NCI-H2081 treated with DMSO at 0.1 percent for 48 hours (cell line): Measurements from ENCODE around the gene AHCY.
"Not testable (repeated sequence)": the region's sequence is repeated elsewhere in the genome, so short reads cannot be mapped to it uniquely, and the experiment has no call there.

Experiments used
- DNase-seq: peaks from one replicate; lab custom pipeline; 2025; lab: John Stamatoyannopoulos, UW

AHCY gene

DNA sequence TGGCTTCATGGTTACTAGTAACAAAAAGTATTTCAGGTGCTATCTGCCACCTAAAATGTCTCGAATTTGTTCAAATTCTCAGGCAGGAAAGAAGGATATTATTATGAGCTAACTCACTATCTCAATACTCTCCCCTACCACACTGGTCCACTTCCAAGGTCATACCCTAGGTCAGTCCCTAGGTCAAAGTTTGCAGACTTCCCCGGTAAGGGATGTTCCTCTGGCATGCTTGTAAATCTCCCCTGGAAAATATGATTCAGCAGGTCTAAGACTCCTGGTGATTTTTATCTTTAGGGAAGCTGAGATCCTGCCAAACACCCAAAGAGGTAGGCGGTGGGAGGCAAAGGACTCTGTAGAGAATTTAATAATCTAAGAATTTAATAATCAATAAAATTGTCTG is 6.7 kb downstream of the AHCY start:
- no peak for DNase-seq

- no peak for DNase-seq
Observed at GRCh38 chr20:34295284-34295683, 7.9 kb downstream of the AHCY start.

GRCh38 chr20:34294563-34294962 is 8.6 kb downstream of the AHCY start:
- no peak for DNase-seq

DNA sequence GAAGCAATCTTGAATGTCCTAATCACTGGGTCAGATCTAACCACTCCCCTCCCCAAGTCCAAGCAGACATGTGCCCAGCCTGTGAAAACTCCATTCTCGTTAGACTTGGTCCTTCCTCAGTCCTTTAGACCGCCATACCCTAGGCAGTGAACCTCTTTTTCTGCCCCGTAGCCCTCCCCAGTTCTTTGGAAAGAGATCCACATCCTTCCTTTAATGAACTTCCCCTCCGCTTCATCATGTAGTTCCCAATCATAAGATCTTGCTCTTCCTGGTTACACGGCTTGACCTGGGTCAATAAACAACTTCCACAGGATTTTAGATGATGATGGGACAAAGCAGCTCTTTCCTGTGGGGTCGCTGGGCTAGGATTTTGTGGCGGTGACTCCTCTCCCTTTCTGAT is 9.6 kb downstream of the AHCY start:
- DNase-seq = no peak

DNA sequence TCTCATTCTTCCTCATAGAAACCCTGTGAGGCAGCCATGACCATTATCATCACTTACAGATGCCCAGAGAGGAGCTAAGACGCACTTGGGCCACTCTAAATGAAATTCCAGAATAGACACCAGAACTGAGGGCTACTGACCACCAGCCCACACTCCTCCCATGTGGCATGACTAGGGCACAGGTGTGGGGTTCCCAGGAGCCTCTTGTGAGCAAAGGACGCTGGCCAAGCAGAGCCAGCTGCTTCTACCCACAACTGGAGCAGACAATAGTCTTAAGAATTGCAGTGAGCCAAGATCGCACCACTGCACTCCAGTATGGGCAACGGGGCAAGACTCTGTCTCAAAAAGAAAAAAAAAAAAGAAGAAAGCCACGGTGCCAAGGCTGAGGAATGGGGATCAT is 10.0 kb downstream of the AHCY start:
- no peak for DNase-seq

GRCh38 chr20:34292496-34292895 is 10.7 kb downstream of the AHCY start:
- no peak for DNase-seq

GRCh38 chr20:34290471-34290870 is 12.7 kb downstream of the AHCY start:
- DNase-seq = no peak

DNA sequence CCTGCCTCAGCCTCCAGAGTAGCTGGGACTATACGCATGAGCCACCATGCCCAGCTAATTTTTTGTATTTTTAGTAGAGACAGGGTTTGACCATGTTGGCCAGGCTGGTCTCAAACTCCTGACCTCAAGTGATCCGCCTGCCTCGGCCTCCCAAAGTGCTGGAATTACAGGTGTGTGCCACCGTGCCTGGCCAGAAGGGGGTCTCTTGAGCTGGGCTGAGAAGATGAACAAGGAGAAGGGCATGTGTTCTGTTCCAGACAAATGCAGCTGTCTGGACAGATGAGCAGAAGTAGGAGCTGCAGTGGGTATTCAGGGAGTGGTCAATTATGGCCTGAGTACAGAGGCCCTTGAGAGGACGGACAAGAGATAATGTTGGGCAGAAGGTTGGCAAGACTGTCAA is 15.7 kb downstream of the AHCY start:
- DNase-seq = not testable (repeated sequence)

DNA sequence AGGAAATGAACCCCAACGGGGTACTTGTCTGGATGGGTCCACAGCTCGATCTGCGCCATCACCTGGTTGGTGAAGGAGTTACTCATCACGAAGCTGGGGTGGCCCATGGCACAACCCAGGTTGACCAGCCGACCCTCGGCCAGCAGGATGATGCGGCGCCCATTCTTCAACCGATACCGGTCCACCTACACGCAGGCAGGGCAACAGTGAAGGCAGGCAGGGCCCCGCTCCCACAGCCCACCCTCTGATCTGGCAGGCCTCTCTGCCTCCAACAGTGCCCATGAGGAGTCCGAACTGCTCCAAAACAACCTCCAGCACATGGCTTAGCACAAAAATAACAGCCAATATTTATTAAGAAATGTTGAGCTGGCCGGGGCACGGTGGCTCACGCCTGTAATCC is 17.7 kb downstream of the AHCY start:
- no peak for DNase-seq

DNA sequence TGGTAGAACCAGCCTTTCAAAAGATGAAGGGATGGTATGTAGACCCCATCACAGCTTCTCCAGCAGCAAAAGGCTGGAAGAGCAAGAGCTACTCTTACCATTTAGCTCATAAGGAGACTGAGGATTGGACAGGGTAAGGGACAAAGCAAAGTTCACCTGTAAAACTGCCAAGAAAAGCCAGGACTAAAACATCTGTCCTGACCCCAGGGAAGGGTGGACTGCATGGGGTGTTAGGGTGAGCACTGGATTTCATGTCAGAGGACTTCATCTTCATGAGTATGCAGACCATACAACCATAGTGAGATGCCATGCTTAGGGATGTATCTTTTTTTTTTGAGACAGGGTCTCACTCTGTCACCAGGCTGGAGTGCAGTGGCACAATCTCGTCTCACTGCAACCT is 19.3 kb downstream of the AHCY start:
- no peak for DNase-seq

DNA sequence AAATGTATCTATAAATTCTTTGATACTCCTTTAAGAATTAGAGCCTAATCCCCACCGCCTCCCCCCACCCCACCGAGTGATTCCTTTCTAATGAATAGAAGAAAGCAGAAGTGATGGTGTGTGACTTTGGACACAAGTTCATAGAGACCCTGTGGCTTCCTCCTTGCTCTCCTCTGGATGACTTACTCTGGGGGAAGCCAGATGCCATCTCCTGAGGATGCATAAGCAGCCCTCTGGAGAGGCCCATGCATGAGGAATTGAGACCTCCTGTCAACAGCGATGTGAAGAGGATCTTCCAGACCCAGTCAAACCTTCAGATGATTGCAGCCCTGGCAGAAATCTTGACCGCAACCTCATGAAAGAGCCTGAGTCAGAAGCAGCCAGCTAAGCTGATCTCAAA is 21.1 kb downstream of the AHCY start:
- DNase-seq = no peak

DNA sequence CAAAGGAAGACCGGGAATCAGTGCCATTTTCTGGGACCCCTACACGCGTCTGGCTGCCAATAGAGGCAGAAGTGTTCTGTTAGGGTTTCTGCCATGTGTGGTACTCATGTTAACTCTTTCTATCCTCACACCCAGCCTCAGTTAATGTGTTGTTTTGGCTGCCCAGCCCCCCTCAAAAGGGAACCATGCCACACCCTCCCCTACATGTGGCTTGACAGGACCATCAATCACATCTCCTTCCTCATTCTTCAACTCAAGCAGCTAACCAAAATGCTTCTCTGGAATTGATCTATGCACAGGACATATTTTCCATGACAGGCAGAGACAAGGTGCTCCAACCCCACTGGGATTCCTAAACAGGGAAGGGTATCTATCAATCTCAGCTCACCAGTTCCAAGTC is 22.0 kb downstream of the AHCY start:
- DNase-seq = no peak

DNA sequence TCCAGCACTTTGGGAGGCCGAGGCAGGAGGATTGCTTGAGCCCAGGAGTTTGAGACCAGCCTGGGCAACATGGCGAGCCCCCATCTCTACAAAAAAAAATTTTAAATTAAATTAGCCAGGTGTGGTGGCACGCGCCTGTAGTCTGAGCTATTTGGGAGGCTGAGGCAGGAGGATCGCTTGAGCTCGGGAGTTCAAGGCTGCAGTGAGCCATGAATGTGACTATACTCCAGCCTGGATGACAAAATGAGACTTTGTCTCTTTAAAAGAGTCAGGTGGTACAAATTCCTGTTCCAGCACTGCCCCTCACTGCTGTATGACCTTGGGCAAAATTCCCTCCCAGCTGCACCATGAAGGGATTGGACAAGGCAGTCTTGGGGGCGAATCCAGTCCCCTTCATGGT is 28.5 kb downstream of the AHCY start:
- no peak for DNase-seq

GRCh38 chr20:34271956-34272355 is 31.2 kb downstream of the AHCY start:
- no peak for DNase-seq

DNA sequence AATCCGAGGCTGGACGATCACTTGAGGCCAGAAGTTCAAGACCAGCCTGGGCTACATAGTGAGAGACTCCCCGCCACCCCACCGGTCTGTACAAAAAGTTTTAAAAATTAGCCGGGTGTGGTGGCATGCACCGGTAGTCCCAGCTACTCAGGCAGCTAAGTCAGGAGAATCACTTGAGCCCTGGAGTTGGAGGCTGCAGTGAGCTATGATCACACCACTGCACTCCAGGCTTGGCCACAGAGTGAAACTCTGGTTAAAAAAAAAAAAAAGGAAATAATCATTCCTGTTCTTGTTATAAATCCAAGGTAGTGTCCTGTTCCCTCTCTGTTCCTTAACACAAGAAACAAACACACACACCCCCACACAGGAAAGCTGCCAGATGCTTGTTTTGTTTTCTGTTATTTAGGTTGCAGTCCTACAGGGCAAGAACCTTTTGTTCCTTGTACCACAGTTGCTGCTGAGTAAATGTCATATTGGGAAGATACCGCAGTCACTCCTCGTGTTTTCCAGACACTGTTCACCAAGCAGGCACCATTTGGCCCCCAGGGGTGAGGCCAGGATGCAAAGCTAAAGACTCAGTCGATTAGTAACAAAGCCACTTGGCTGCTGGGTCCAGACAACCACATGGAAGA is 33.0 kb downstream of the AHCY start:
- DNase-seq = no peak

DNA sequence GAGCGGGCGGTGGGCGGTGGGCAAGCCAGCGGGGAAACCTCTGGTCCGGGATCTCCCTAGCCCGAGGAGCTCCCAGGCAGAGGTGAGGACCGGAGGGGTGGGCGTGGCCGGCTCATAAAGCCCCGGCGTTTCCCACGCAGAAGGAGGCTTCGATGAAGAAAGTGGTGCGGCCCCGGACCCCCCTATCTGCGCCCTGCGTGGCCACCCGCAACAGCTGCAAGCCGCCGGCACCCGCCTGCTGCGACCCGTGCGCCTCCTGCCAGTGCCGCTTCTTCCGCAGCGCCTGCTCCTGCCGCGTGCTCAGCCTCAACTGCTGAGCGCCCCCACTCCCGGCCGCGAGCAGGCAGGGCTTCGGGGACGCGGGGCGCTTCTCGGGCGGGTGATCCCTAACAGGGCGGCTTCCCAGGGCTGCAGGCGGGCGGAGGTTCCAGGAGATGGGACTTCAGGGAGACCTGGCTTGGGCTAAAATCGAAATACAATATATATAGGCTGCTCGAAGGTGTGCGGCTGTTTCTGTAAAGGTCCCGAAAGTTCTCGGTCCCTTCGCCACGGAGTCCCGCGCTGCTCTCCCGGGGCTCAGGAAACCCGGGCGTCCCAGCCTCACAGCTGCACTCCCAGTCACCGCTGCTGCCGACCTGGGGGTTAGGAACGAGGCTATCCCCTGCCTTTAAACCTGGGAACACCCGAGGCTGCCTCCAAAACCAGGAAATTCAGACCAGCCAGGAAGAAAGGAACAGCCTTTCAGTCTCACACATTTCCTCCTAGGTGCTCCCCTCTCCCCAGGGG is 34.1 kb downstream of the AHCY start:
- DNase-seq = no peak

DNA sequence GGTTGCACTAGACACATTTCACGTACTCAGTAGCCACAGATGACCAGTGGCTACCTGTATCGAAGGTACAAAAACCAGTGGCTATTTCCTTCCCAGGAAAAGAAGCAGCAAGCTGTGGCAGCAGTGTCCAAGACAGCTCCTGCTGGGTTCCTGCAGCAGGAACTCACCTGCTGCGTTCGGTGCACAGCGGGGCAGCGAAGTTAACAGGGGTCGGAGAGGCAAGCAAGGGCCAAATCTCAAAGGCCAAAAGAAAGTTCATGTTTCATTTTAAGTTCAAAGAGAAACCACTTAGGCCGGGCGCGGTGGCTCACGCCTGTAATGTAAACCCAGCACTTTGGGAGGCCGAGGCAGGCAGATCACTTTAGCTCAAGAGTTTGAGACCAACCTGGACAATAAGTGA is 35.0 kb downstream of the AHCY start:
- DNase-seq = no peak

DNA sequence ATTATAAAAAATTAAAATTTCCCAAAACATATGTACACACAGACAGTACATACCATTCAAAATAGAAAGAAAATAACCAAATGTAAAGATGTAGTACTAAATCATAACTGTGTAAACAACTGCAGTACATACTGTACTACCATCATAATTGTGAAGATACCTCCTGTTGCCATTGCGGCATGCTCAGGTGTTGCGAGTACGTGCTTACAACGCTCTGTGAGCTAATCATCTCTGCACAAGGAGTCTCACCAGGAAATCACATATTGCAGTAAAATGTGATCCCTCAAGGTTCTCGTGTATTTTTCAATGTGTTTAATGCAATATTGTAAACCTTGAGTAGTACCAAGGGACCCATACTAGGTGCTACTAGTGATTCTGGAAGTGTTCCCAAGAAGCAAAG is 39.0 kb downstream of the AHCY start:
- DNase-seq = no peak

DNA sequence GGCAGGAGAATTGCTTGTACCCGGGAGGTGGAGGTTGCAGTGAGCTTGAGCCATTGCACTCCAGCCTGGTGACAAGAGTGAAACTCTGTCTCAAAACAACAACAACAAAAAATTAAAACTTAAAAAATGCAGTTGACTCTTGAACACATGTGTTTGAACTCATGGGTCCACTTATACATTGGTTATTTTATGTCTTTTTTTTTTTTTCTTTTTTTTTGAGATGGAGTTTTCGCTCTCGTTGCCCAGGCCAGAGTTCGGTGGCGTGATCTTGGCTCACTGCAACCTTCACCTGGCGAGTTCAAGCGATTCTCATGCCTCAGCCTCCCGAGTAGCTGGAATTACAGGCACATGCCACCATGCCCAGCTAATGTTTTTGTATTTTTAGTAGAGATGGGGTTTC is 39.7 kb downstream of the AHCY start:
- DNase-seq = not testable (repeated sequence)

- no peak for DNase-seq
Observed at GRCh38 chr20:34262488-34263288, 40.5 kb downstream of the AHCY start.

GRCh38 chr20:34260208-34260942 is 42.8 kb downstream of the AHCY start:
- no peak for DNase-seq

GRCh38 chr20:34256629-34257124 is 46.5 kb downstream of the AHCY start:
- DNase-seq = no peak
